ENCODE measurements around the gene MTHFD2L.

MTHFD2L gene

DNA sequence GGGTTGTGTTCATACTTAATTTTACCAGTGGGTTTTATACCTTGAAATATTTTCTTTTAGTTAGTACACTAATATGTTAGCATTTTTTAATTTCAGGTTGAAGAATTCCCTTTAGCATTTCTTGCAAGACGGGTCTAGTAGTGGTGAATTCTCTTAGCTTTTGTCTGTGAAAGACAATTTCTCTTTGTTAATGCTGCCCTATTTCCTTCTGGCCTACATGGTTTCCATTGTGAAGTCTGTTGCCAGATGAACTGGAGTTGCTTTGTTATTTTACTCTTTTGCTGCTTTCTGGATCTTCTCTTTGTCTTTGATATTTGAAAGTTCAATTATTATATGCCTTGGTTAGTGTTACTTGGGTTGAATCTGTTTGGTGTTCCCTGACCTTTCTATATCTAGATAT lies 25.0 kb upstream of the MTHFD2L start:
- no peak for DNase-seq (ENCODE audit: low read depth in 2 of 2)

DNA sequence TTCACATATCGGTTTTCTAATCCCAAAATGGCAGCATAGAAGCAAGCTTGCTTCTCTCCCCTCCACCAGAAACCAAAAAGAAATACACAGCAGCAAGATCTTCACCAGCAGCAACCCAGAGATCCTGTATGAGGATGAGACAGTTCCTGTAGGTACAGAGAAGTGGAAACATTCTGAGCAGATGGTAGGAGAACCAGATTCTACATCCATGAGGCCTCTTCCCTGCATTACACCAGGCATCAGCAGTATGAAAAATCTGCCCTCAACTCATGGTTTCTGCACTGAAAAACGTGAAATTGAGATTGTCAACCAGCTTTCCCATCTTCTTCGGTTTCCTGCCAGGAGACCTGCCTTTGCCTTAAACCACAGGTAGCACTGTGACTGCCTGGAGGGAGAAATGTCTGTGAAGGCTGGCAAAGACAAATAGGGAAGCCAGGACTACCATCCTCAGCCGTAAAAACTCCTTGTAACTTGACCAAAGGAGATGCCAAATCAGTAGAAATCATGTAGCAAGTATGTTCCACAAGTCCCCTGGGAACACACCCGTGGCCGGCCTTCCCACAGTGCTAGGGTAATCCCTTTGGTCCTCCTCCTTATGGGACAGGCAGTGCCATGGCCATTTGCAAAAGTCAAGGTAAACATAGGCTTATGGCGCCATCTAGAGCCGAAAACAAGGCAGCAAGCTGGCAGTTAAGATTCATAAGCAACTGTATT lies 24.0 kb upstream of the MTHFD2L start:
- DNase-seq (ENCODE audit: low read depth in 2 of 2): peak; percentile 10 to 15

DNA sequence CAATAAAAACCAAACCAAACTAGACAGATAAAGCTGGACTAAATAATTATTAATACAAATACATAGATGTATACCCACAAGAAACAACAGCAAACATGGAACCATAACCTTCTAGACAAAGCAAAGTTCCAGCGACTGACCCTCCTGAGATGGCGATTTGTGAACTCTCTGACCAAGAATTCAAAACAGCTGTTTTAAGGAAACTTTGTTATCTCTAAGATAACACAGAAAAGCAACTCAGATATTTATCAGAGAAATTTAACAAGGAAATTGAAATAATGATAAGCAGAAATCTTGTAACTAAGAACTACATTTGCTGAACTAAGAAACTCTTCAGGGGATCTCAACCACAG lies 23.4 kb upstream of the MTHFD2L start:
- DNase-seq (ENCODE audit: low read depth in 2 of 2): no peak

DNA sequence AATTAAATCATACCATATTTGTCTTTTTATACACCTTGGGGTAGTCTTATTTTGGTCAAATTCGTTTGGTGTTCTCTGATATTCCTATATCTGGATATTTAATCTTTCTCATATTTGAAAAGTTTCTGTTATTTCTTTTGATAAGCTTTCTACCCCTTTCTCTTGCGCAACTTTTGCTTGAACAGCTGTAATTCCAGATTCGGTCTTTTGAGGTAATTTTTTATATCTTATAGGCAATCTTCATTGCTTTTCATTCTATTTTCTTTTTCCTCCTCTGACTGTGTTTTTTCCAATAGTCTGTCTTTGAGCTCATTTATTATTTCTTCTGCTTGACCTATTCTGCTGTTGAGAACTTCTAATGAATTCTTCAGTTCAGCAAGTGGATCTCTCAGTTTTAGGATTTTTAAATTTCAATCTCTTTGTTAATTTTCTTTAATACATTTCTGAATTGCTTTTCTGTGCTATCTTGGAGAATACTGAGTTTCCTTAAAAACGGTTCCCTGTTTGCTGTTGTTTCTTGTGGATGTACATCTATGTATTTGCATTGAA lies 11.3 kb upstream of the MTHFD2L start:
- no peak for DNase-seq (ENCODE audit: low read depth in 2 of 2)

GRCh38 chr4:74148205-74148604 lies 9.7 kb upstream of the MTHFD2L start:
- DNase-seq (ENCODE audit: low read depth in 2 of 2): no peak

GRCh38 chr4:74152836-74153235 lies 5.1 kb upstream of the MTHFD2L start:
- no peak for DNase-seq (ENCODE audit: low read depth in 2 of 2)

DNA sequence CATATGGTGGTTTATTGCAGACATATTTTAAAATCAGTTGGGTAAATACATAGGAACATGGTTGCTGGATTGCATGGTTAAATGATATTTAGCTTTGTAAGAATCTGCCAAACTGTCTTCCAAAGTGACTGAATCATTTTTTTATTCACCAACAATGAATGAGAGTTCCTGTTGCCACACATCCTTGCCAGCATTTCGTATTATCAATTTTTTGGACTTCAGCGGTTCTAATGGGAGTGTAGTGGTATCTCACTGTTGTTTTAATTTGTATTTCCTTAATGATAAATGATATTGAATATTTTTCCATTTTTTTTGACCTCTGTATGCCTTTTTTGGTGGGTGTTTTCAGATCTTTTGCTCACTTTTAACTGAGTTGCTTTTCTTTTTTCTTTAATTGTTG lies 1.4 kb upstream of the MTHFD2L start:
- no peak for DNase-seq (ENCODE audit: low read depth in 2 of 2)

DNA sequence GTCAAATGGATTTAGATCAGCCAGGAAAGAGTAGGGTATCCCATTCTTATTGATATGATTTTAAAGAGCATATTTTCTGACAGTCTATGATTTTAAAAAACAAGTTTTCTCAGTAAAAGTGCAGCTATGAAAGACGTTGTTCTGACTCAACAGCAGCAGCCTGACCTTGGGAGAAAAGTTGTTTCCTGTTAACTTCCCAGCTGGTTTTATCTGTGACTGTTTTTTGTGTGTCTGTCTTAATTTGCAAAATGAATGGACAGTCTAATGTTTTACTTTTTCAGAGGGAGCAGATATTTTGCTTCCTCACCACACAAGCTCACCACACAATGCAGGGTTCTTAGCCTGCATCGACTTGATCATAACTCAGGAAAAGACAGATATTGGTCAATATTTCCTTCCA lies 764 bp upstream of the MTHFD2L start:
- DNase-seq (ENCODE audit: low read depth in 2 of 2): no peak

GRCh38 chr4:74158466-74159142 lies 686 bp downstream of the MTHFD2L start:
- no peak for DNase-seq (ENCODE audit: low read depth in 2 of 2)

GRCh38 chr4:74159143-74159709 lies 1.3 kb downstream of the MTHFD2L start:
- DNase-seq (ENCODE audit: low read depth in 2 of 2): no peak

GRCh38 chr4:74161666-74162450 lies 3.9 kb downstream of the MTHFD2L start:
- no peak for DNase-seq (ENCODE audit: low read depth in 2 of 2)

- no peak for DNase-seq (ENCODE audit: low read depth in 2 of 2)
Observed at GRCh38 chr4:74166135-74166534, 8.2 kb downstream of the MTHFD2L start.

GRCh38 chr4:74166818-74167217 lies 8.9 kb downstream of the MTHFD2L start:
- no peak for DNase-seq (ENCODE audit: low read depth in 2 of 2)

GRCh38 chr4:74167585-74167984 lies 9.7 kb downstream of the MTHFD2L start:
- no peak for DNase-seq (ENCODE audit: low read depth in 2 of 2)

DNA sequence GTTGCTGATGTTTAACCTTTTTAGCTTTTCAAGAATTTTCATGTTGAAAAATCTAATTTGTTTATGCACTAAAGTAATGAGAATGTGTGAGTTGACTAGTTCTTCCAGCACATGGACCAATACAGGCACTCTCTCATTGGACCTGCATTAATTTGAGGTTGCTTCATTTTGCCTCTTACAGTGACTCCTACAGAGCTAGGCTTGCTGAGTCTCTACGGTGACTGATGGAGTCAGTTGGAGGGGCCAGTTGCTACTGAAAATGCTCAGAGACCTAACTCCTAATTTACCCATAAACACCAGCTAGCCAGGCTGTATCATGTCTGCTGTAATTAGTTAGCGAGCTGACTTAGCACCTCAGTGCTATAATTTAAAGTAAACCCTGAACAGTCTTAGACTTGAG lies 10.9 kb downstream of the MTHFD2L start:
- DNase-seq (ENCODE audit: low read depth in 2 of 2): no peak

- DNase-seq (ENCODE audit: low read depth in 2 of 2): no peak
Observed at GRCh38 chr4:74173321-74173720, 15.4 kb downstream of the MTHFD2L start.

GRCh38 chr4:74174421-74174820 lies 16.5 kb downstream of the MTHFD2L start:
- DNase-seq (ENCODE audit: low read depth in 2 of 2): no peak

DNA sequence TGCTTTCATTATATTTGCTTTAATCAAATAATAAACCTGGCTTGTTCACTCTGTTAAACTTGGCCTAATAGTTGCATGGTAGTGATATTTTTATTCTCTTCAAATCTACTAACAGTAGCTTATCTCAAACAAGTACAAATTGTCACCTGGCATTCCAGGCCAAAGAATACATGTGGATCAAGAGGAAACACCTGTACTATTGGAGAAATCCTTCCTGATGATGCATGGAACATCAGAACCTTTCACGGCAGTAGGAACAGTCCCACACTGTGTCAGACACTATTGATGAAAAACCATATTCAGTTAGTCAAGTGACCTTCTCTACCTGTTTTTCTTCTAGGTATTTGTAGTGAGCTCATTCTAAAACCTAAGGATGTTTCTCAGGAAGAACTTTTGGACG lies 17.0 kb downstream of the MTHFD2L start:
- no peak for DNase-seq (ENCODE audit: low read depth in 2 of 2)

- DNase-seq (ENCODE audit: low read depth in 2 of 2): no peak
Observed at GRCh38 chr4:74175379-74175778, 17.5 kb downstream of the MTHFD2L start.

DNA sequence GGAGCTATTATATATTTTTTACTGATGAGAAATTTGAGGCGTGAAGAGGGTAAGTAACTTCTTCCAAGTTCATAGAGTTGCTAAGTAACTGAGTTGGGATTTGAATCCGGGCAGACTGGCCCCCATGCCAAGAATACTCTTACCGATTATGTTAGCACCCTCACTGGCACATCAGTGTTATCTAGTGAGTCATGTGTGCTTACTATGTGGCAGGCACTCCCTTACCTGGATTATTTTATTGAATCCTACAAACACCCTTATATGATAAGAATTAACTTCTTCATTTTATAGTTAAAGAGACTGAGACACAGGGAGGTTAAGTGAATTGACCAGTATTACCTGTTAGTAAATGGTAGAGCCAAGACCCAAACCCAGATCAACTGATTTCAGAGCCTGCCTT lies 20.9 kb downstream of the MTHFD2L start:
- DNase-seq (ENCODE audit: low read depth in 2 of 2): no peak

DNA sequence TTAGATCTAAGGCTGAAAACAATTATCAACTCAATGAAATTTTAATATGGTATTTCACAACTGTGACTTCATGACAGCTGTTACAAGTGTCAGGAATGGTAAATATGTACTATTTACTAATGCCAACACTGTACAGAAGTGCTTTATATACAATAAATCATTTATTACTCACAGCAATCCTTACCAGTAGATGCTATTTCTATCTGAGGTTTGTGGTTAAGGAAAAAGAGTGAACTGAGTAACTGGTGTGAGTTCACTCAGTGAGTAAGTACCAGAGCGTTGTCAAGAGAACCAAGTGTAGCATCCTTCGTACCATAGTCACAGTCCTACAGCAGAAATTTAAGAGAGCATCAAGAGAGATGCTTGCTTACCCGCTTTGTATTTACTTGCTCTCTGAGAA lies 23.3 kb downstream of the MTHFD2L start:
- no peak for DNase-seq (ENCODE audit: low read depth in 2 of 2)

- DNase-seq (ENCODE audit: low read depth in 2 of 2): no peak
Observed at GRCh38 chr4:74188912-74189311, 31.0 kb downstream of the MTHFD2L start.
